Right lobe of liver (tissue), 6 donors: ENCODE data around the gene SRRM4. TPM values are rescaled to one million over a fixed set of nuclear protein-coding genes. Genes with fewer than 3 reads are reported as not detected.

ENCODE experiments used
- ATAC-seq, 4 donors: fragments of 200-7000 bp; cut with Tn5 transposase; one replicate each; pipeline ENCODE4 v1.9.1; 2020; ENCODE audit warnings: mild to moderate bottlenecking in 4 of 4, moderate library complexity in 4 of 4
- DNase-seq, 3 donors: peaks; one replicate each; pipeline ENCODE4 v3.0.0-alpha.2; 2020
- H3K27ac ChIP-seq, 3 donors: fragments of 200-600 bp; one replicate each; pipeline ENCODE4 v1.8.0; 2022
- H3K27me3 ChIP-seq, 2 donors: fragments of 200-600 bp; one replicate each; pipeline ENCODE4 v1.8.0; 2022
- H3K36me3 ChIP-seq, 4 donors: fragments of 200-600 bp; sonication (generic) in 1 of 4; one replicate each; pipeline versions ENCODE4 v1.5.1 to v1.8.0; 2017 to 2022; ENCODE audit warnings: control low read depth in 1 of 4
- H3K4me1 ChIP-seq, 4 donors: fragments of 200-600 bp; sonication (generic) in 1 of 4; one replicate each; pipeline versions ENCODE4 v1.5.1 to v1.8.0; 2017 to 2022; ENCODE audit warnings: control low read depth in 1 of 4
- H3K4me3 ChIP-seq, 3 donors: fragments of 200-600 bp; one replicate each; pipeline ENCODE4 v1.8.0; 2022
- H3K9me3 ChIP-seq, 4 donors: fragments of 200-600 bp; sonication (generic) in 1 of 4; one replicate each; pipeline versions ENCODE4 v1.5.1 to v1.8.0; 2017 to 2022; ENCODE audit warnings: control low read depth in 1 of 4
- CTCF ChIP-seq, 4 donors: fragments of 200-600 bp in 3 of 4; fragments of 450-650 bp in 1 of 4; IDR thresholded peaks; one replicate each; pipeline versions ENCODE4 v1.5.1 to v1.8.0; 2016 to 2022; ENCODE audit warnings: antibody characterized with exemption in 4 of 4, mild to moderate bottlenecking in 2 of 4
- POLR2A ChIP-seq: fragments of 450-650 bp; IDR thresholded peaks from one replicate; pipeline ENCODE4 v1.6.1; 2017; ENCODE audit warnings: antibody characterized with exemption, mild to moderate bottlenecking
- WGBS: methylation state at CpG from one replicate; pipeline ENCODE4 v1.1.6; 2018; ENCODE audit warnings: low coverage, low lambda C conversion rate; ENCODE audit not compliant: insufficient coverage; ENCODE audit errors: missing lambda C conversion rate; 5-methylcytosine and 5-hydroxymethylcytosine counted together
- intact Hi-C, 2 donors: fragments of 100-400 bp; cut with DNase I; formaldehyde crosslinking; loops; one replicate each; pipeline versions ENCODE4 v1.11.2 to v1.14.1; 2022
- total RNA-seq, 6 experiments: library from RNA; depleted of rRNA in 2 of 6; stranded (reverse); fragments of >200 nt in 2 of 6; fragmentation: NEBNext Ultra II Directional in 3 of 6; extraction: Animal tissue kit (Norgen Biotek cat#: 25700) in 3 of 6; gene quantifications; one replicate each; pipeline versions ENCODE4 v1.1.0 to v1.2.4, GENCODE V29; 2016 to 2023
- donor health status: DM: no; HTN: yes; CAD: no.
- donor health status: DM: no; HTN: no; CAD: no.
- donor health status: DM: no; HTN: no; CAD: no.
- donor health status: DM: no; HTN: yes; CAD: no.
- donor health status: DM: no; HTN: yes; CAD: no.

Gene SRRM4
- total RNA-seq, 6 experiments from 2014 or later, result not detected

- Histone ChIP-seq H3K9me3 (no peaks in the 10 kb centered on the region), H3K36me3 (no peaks in the 10 kb centered on the region), H3K4me1 (no peaks in the 10 kb centered on the region), H3K27me3 (no peaks in the 10 kb centered on the region), H3K4me3 (no peak overlapping the region), H3K27ac (no peak overlapping the region)
- WGBS, result 71% methylated on average over 1 of the region's 7 CpGs
- ATAC-seq (no peak), DNase-seq (no peak)
- TF ChIP-seq CTCF (IDR thresholded peaks at IDR 0.05), result no peak
- no peak for TF ChIP-seq POLR2A
- intact Hi-C loops, result no loop called here
Observed at GRCh38 chr12:119204671-119205285, 223.4 kb downstream of the SRRM4 start.

- Histone ChIP-seq H3K4me3 (no peak overlapping the region), H3K4me1 (no peaks in the 10 kb centered on the region), H3K36me3 (no peaks in the 10 kb centered on the region), H3K27ac (no peak overlapping the region), H3K9me3 (no peaks in the 10 kb centered on the region), H3K27me3 (no peaks in the 10 kb centered on the region)
- no peak for ATAC-seq
- WGBS, result 60% methylated on average over 8 of the region's 8 CpGs
- TF ChIP-seq CTCF (IDR thresholded peaks at IDR 0.05) (no peak), POLR2A (no peak)
- intact Hi-C loops, result no loop called here
- DNase-seq, result no peak
Observed at GRCh38 chr12:119206348-119207062, 225.2 kb downstream of the SRRM4 start.

GRCh38 chr12:119207063-119207560 lies 225.8 kb downstream of the SRRM4 start:
- Histone ChIP-seq H3K27ac (no peak overlapping the region), H3K27me3 (no peaks in the 10 kb centered on the region), H3K36me3 (no peaks in the 10 kb centered on the region), H3K4me3 (no peak overlapping the region), H3K9me3 (no peaks in the 10 kb centered on the region), H3K4me1 (no peaks in the 10 kb centered on the region)
- no peak for DNase-seq
- TF ChIP-seq POLR2A (no peak), CTCF (IDR thresholded peaks at IDR 0.05) (no peak)
- 61% methylated on average over 2 of the region's 2 CpGs for WGBS
- intact Hi-C loops, result no loop called here
- no peak for ATAC-seq

- ATAC-seq (peak in 2 of 4 donors; percentile 34 to 56), DNase-seq (no peak)
- Histone ChIP-seq H3K36me3 (no peaks in the 10 kb centered on the region), H3K4me1 (no peaks in the 10 kb centered on the region), H3K4me3 (no peak overlapping the region), H3K27ac (no peak overlapping the region), H3K9me3 (no peaks in the 10 kb centered on the region), H3K27me3 (no peaks in the 10 kb centered on the region)
- intact Hi-C loops, result no loop called here
- no peak for TF ChIP-seq CTCF (IDR thresholded peaks at IDR 0.05)
- no peak for TF ChIP-seq POLR2A
- 13% methylated on average over 3 of the region's 6 CpGs for WGBS
Observed at GRCh38 chr12:119208626-119209061, 227.3 kb downstream of the SRRM4 start.
